ENCODE measurements around the gene LRRFIP1.

- TF ChIP-seq EZH2 (IDR thresholded peaks at IDR 0.05; ENCODE audit: borderline replicate concordance, insufficient read depth, low read length, poor library complexity, severe bottlenecking): no peak
- no peak for TF ChIP-seq CTCF (IDR thresholded peaks at IDR 0.05; ENCODE audit: poor library complexity, severe bottlenecking)
- TF ChIP-seq POLR2AphosphoS5 (IDR thresholded peaks at IDR 0.05): no peak
- TF ChIP-seq REST (IDR thresholded peaks at IDR 0.05; ENCODE audit: borderline replicate concordance): no peak
These were observed 171.1 kb downstream of the LRRFIP1 start, which contains the start of gene RBM44 for GRCh38 chr2:237798236-237799059.
